PFSK-1 (cell line): Measurements from ENCODE around the gene C2orf81.

Experiments used
- FOXP2 ChIP-seq: optimal IDR thresholded peaks from 2 replicates; pipeline ENCODE3; 2011; ENCODE audit warnings: borderline replicate concordance, control low read depth, inconsistent platforms; ENCODE audit not compliant: insufficient read depth; ENCODE audit errors: extremely low read length, extremely low read depth
- POLR2AphosphoS5 ChIP-seq: IDR thresholded peaks from 2 replicates; pipeline ENCODE4 v1.6.1; 2012; ENCODE audit warnings: low read depth, mild to moderate bottlenecking, control low read depth, low read length, moderate library complexity
- TAF1 ChIP-seq: IDR thresholded peaks from 2 replicates; pipeline ENCODE4 v1.6.1; 2012; ENCODE audit warnings: low read length, control low read depth, borderline replicate concordance; ENCODE audit not compliant: insufficient read depth
- TF ChIP-seq, protein P1 (sequence below), 2 experiments: IDR thresholded peaks; 2 replicates each; pipeline versions ENCODE4 v1.6.1 to v1.8.0; 2011 to 2012; ENCODE audit warnings: low read depth in 2 of 2, low read length in 2 of 2, control low read depth in 1 of 2, inconsistent platforms in 1 of 2, mild to moderate bottlenecking in 1 of 2, moderate library complexity in 1 of 2; ENCODE audit not compliant: insufficient read depth in 1 of 2

DNA sequence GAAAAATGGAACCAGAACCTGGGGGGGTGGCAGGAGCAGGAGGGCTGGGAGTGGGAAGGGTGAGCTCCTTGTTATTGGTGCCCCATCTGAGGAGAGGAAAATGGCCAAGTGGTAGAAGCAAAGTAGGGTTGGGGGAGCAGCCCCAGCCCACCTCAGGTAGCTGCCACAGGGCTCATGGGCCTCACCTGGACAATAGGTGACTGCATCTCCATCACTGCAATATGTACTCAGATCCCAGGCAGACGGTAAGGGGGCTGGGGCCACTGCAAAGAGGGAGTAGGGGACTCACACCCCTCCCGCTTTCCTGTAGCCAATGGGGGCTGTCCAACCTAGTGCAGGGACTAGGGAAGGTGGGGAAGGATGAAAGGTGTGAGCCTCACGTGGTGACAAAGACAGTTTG is 4.2 kb downstream of the C2orf81 start:
- TF ChIP-seq POLR2AphosphoS5 (no peak), FOXP2 (no peak), TAF1 (no peak)
- TF ChIP-seq, protein P1, sequence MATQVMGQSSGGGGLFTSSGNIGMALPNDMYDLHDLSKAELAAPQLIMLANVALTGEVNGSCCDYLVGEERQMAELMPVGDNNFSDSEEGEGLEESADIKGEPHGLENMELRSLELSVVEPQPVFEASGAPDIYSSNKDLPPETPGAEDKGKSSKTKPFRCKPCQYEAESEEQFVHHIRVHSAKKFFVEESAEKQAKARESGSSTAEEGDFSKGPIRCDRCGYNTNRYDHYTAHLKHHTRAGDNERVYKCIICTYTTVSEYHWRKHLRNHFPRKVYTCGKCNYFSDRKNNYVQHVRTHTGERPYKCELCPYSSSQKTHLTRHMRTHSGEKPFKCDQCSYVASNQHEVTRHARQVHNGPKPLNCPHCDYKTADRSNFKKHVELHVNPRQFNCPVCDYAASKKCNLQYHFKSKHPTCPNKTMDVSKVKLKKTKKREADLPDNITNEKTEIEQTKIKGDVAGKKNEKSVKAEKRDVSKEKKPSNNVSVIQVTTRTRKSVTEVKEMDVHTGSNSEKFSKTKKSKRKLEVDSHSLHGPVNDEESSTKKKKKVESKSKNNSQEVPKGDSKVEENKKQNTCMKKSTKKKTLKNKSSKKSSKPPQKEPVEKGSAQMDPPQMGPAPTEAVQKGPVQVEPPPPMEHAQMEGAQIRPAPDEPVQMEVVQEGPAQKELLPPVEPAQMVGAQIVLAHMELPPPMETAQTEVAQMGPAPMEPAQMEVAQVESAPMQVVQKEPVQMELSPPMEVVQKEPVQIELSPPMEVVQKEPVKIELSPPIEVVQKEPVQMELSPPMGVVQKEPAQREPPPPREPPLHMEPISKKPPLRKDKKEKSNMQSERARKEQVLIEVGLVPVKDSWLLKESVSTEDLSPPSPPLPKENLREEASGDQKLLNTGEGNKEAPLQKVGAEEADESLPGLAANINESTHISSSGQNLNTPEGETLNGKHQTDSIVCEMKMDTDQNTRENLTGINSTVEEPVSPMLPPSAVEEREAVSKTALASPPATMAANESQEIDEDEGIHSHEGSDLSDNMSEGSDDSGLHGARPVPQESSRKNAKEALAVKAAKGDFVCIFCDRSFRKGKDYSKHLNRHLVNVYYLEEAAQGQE (IDR thresholded peaks at IDR 0.05; ENCODE audit: insufficient read depth in 1 of 2, low read depth in 2 of 2, low read length in 2 of 2): no peak
